CD14-positive monocyte (primary cell): ENCODE results near the gene PDIA6. TPM values are rescaled to one million over a fixed set of nuclear protein-coding genes. Genes with fewer than 3 reads are reported as not detected.

ENCODE experiments used
- DNase-seq, 3 donors: peaks; one replicate each; pipeline ENCODE4 v3.0.0-alpha.2; 2011 to 2022
- H2AFZ ChIP-seq: 2 replicates; pipeline ENCODE4 v1.6.0; 2012; ENCODE audit warnings: mild to moderate bottlenecking, low read depth, low read length, inconsistent platforms; ENCODE audit not compliant: insufficient read depth, poor library complexity, severe bottlenecking
- H3K27ac ChIP-seq, 2 donors: 1 replicate in 1 of 2; 2 replicates in 1 of 2; pipeline ENCODE4 v1.5.1; 2012 to 2013; ENCODE audit warnings: low read length in 2 of 2, control low read depth in 1 of 2, inconsistent platforms in 1 of 2, low read depth in 1 of 2, mild to moderate bottlenecking in 1 of 2
- H3K27me3 ChIP-seq, 2 donors: one replicate each; pipeline versions ENCODE4 v1.6.0 to v1.6.1; 2011 to 2013; ENCODE audit warnings: low read length in 2 of 2; ENCODE audit not compliant: control insufficient read depth in 2 of 2, insufficient read depth in 2 of 2
- H3K36me3 ChIP-seq, 2 donors: replicated peaks in 1 of 2; 1 replicate in 1 of 2; 2 replicates in 1 of 2; pipeline versions ENCODE4 v1.5.1 to v1.6.1; 2012 to 2013; ENCODE audit warnings: low read length in 2 of 2, control low read depth in 1 of 2, inconsistent platforms in 1 of 2, mild to moderate bottlenecking in 1 of 2; ENCODE audit not compliant: insufficient read depth in 2 of 2, control insufficient read depth in 1 of 2
- H3K4me1 ChIP-seq, 2 donors: 1 replicate in 1 of 2; 2 replicates in 1 of 2; pipeline versions ENCODE4 v1.5.1 to v1.6.1; 2012 to 2013; ENCODE audit warnings: low read length in 2 of 2, control low read depth in 1 of 2, inconsistent platforms in 1 of 2, mild to moderate bottlenecking in 1 of 2, moderate library complexity in 1 of 2; ENCODE audit not compliant: insufficient read depth in 2 of 2, control insufficient read depth in 1 of 2
- H3K4me2 ChIP-seq: replicated peaks from 2 replicates; pipeline ENCODE3; 2012; ENCODE audit warnings: low read length, moderate library complexity, mild to moderate bottlenecking; ENCODE audit not compliant: poor library complexity, severe bottlenecking; ENCODE audit errors: extremely low read depth
- H3K4me3 ChIP-seq, 3 experiments: fragments of 200-600 bp in 1 of 3; sonication (generic) in 1 of 3; replicated peaks in 1 of 3; 1 replicate in 2 of 3; 2 replicates in 1 of 3; pipeline ENCODE4 v1.5.1; 2011 to 2013; ENCODE audit warnings: low read length in 3 of 3, mild to moderate bottlenecking in 3 of 3, control low read depth in 2 of 3, low read depth in 2 of 3, inconsistent platforms in 1 of 3, moderate library complexity in 1 of 3
- H3K79me2 ChIP-seq: 2 replicates; pipeline ENCODE4 v1.6.0; 2012; ENCODE audit warnings: mild to moderate bottlenecking, control low read depth, inconsistent platforms, low read length, moderate library complexity; ENCODE audit not compliant: insufficient read depth
- H3K9ac ChIP-seq: 2 replicates; pipeline ENCODE4 v1.6.0; 2017; ENCODE audit warnings: low read length, mild to moderate bottlenecking; ENCODE audit not compliant: insufficient read depth, poor library complexity, severe bottlenecking
- H3K9me3 ChIP-seq, 2 donors: replicated peaks in 1 of 2; 1 replicate in 1 of 2; 2 replicates in 1 of 2; pipeline versions ENCODE4 v1.5.1 to v1.6.1; 2012 to 2013; ENCODE audit warnings: low read length in 2 of 2, control low read depth in 1 of 2; ENCODE audit not compliant: control insufficient read depth in 1 of 2, insufficient read depth in 1 of 2
- H4K20me1 ChIP-seq: 2 replicates; pipeline ENCODE4 v1.6.0; 2012; ENCODE audit warnings: mild to moderate bottlenecking, low read length, control low read depth, moderate library complexity; ENCODE audit not compliant: insufficient read depth
- H3K27ac Mint-ChIP-seq, 7 donors: one replicate each; pipeline ENCODE4 v1.8.0; 2020; ENCODE audit warnings: mild to moderate bottlenecking in 7 of 7, mixed read lengths in 7 of 7, moderate library complexity in 6 of 7, inconsistent platforms in 2 of 7
- H3K27me3 Mint-ChIP-seq, 3 donors: one replicate each; pipeline ENCODE4 v1.8.0; 2021 to 2022; ENCODE audit warnings: low read depth in 3 of 3, mild to moderate bottlenecking in 3 of 3, mixed read lengths in 3 of 3, moderate library complexity in 3 of 3, inconsistent platforms in 1 of 3
- H3K36me3 Mint-ChIP-seq, 2 donors: one replicate each; pipeline ENCODE4 v1.8.0; 2020; ENCODE audit warnings: mixed read lengths in 2 of 2, inconsistent platforms in 1 of 2, mild to moderate bottlenecking in 1 of 2
- H3K4me1 Mint-ChIP-seq: one replicate; pipeline ENCODE4 v1.8.0; 2020; ENCODE audit warnings: mild to moderate bottlenecking, mixed read lengths
- H3K4me3 Mint-ChIP-seq, 2 donors: one replicate each; pipeline ENCODE4 v1.8.0; 2020; ENCODE audit warnings: mild to moderate bottlenecking in 2 of 2, mixed read lengths in 2 of 2, moderate library complexity in 1 of 2
- H3K9me3 Mint-ChIP-seq, 7 donors: one replicate each; pipeline ENCODE4 v1.8.0; 2020 to 2022; ENCODE audit warnings: mixed read lengths in 7 of 7, mild to moderate bottlenecking in 6 of 7, moderate library complexity in 6 of 7, inconsistent platforms in 2 of 7
- CTCF ChIP-seq: fragments of 200-600 bp; IDR thresholded peaks from one replicate; pipeline ENCODE4 v1.8.0; 2022; ENCODE audit warnings: antibody characterized with exemption, mild to moderate bottlenecking
- WGBS: methylation state at CpG from one replicate; pipeline ENCODE4 v1.1.5; 2013; ENCODE audit warnings: missing lambda C conversion rate; ENCODE audit not compliant: insufficient coverage; 5-methylcytosine and 5-hydroxymethylcytosine counted together
- intact Hi-C, 2 donors: fragments of 100-400 bp; cut with micrococcal nuclease; formaldehyde crosslinking; loops; one replicate each; pipeline versions ENCODE4 v1.15.0 to v1.15.1; 2023
- polyA plus RNA-seq, 3 donors: library from polyadenylated mRNA; depleted of rRNA in 1 of 3; unstranded in 2 of 3; stranded (reverse) in 1 of 3; fragments of 300-500 nt in 2 of 3; fragments of >200 nt in 1 of 3; fragmentation: Illumina TruSeq in 2 of 3; gene quantifications; 1 replicate in 2 of 3; 2 replicates in 1 of 3; pipeline ENCODE4 v1.2.3, GENCODE V29; 2012 to 2021

The PDIA6 gene
- polyA plus RNA-seq, 3 donors = 49.8 to 187 (median 166) TPM

- no peaks in the 10 kb centered on the region for H3K4me1 ChIP-seq
- no peak for TF ChIP-seq CTCF
- Mint-ChIP-seq H3K27ac (no peak overlapping the region), H3K9me3 (peaks cover 0 to 1% (median 0%) of the 10 kb centered on the region in 7 donors), H3K36me3 (no peaks in the 10 kb centered on the region), H3K27me3 (peaks cover 1 to 3% (median 2%) of the 10 kb centered on the region in 3 donors), H3K4me1 (no peaks in the 10 kb centered on the region), H3K4me3 (no peak overlapping the region)
- H4K20me1 ChIP-seq = no peaks in the 10 kb centered on the region
- no peaks in the 10 kb centered on the region for H3K27me3 ChIP-seq
- no peaks in the 10 kb centered on the region for H3K79me2 ChIP-seq
- 71% methylated on average over 20 of the region's 25 CpGs for WGBS
- intact Hi-C loops = no loop called here
- DNase-seq = no peak
- H3K9ac ChIP-seq = peak overlapping the region; percentile 15
- no peak overlapping the region for H2AFZ ChIP-seq
- no peaks in the 10 kb centered on the region for H3K9me3 ChIP-seq
- H3K4me3 ChIP-seq = no peak overlapping the region
- no peaks in the 10 kb centered on the region for H3K36me3 ChIP-seq
- no peak overlapping the region for H3K4me2 ChIP-seq
- H3K27ac ChIP-seq = no peak overlapping the region
Measured at GRCh38 chr2:10762651-10763460, 49.7 kb downstream of the PDIA6 start.

GRCh38 chr2:10761591-10761990 lies 51.0 kb downstream of the PDIA6 start:
- Mint-ChIP-seq H3K9me3 (peaks cover 0 to 1% (median 0%) of the 10 kb centered on the region in 7 donors), H3K27me3 (peaks cover 1 to 3% (median 2%) of the 10 kb centered on the region in 3 donors), H3K4me3 (no peak overlapping the region), H3K36me3 (no peaks in the 10 kb centered on the region), H3K27ac (no peak overlapping the region), H3K4me1 (no peaks in the 10 kb centered on the region)
- H3K4me1 ChIP-seq = no peaks in the 10 kb centered on the region
- no peaks in the 10 kb centered on the region for H4K20me1 ChIP-seq
- no peak overlapping the region for H3K4me3 ChIP-seq
- no peak overlapping the region for H2AFZ ChIP-seq
- TF ChIP-seq CTCF = no peak
- no peak for DNase-seq
- H3K4me2 ChIP-seq = no peak overlapping the region
- H3K36me3 ChIP-seq = no peaks in the 10 kb centered on the region
- no peaks in the 10 kb centered on the region for H3K27me3 ChIP-seq
- H3K79me2 ChIP-seq = no peaks in the 10 kb centered on the region
- no peak overlapping the region for H3K9ac ChIP-seq
- H3K27ac ChIP-seq = no peak overlapping the region
- intact Hi-C loops = no loop called here
- WGBS = 97% methylated on average over 5 of the region's 9 CpGs
- H3K9me3 ChIP-seq = no peaks in the 10 kb centered on the region
